ENCODE data around the gene LUC7L.
"Not testable (repeated sequence)": the region's sequence is repeated elsewhere in the genome, so short reads cannot be mapped to it uniquely, and the experiment has no call there.

LUC7L gene

GRCh38 chr16:228852-229730 lies at the start of gene LUC7L:
Gene LUC7L, minus strand, starts transcription at chr16:229449. Its CDS starts 110 bp downstream, at chr16:229339.
- peak; percentile 76 for DNase-seq

GRCh38 chr16:278863-279366 lies 49.7 kb upstream of the LUC7L start:
- peak; percentile 27 for DNase-seq

GRCh38 chr16:276426-277077 lies 47.3 kb upstream of the LUC7L start:
- DNase-seq: no peak

GRCh38 chr16:275786-276232 lies 46.6 kb upstream of the LUC7L start, which contains the start of gene RGS11:
Gene RGS11, minus strand, starts transcription at chr16:275944. Its CDS starts 33 bp downstream, at chr16:275911.
- no peak for DNase-seq

- DNase-seq: no peak
Measured at GRCh38 chr16:275041-275641, 45.9 kb upstream of the LUC7L start.

- DNase-seq: no peak
Measured at GRCh38 chr16:273547-274421, 44.5 kb upstream of the LUC7L start.

GRCh38 chr16:272633-273546 lies 43.6 kb upstream of the LUC7L start:
- DNase-seq: no peak

- DNase-seq: no peak
Measured at GRCh38 chr16:270381-271255, 41.4 kb upstream of the LUC7L start.

- DNase-seq: no peak
Measured at GRCh38 chr16:269061-269796, 40.0 kb upstream of the LUC7L start.

- DNase-seq: no peak
Measured at GRCh38 chr16:268141-269053, 39.1 kb upstream of the LUC7L start.

GRCh38 chr16:267562-267961 lies 38.3 kb upstream of the LUC7L start:
- DNase-seq: not testable (repeated sequence)

- DNase-seq: no peak
Measured at GRCh38 chr16:266258-267164, 37.3 kb upstream of the LUC7L start.

- no peak for DNase-seq
Measured at GRCh38 chr16:265711-266110, 36.5 kb upstream of the LUC7L start.

- DNase-seq: no peak
Measured at GRCh38 chr16:265002-265529, 35.8 kb upstream of the LUC7L start.

GRCh38 chr16:264440-264951 lies 35.2 kb upstream of the LUC7L start:
- no peak for DNase-seq

- DNase-seq: no peak
Measured at GRCh38 chr16:263944-264343, 34.7 kb upstream of the LUC7L start.
